ENCODE data around the gene OOSP1.

Gene OOSP1

DNA sequence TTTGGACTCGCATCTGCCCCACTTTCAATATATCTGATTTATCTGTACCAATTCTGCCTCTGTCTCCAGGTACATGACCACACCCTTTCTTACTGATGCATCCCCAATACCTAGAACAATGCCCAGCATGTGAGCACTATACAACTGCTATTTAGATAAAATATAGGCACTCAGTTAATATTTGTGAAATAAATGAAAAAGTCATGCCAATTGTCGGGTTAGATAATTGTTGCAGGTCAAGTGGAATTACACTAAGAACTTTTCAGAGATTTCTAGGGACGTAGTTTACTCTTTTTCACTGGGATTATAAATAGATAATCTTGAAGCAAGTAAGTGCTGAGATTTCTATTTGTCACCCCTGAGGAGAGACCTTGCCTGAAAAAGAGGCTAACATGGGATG lies 46.1 kb downstream of the OOSP1 start:
- no peak for DNase-seq (ENCODE audit: low read depth, low spot score)
- H3K4me3 ChIP-seq (ENCODE audit: low read depth, low read length): no peak overlapping the region
- TF ChIP-seq, protein P1, sequence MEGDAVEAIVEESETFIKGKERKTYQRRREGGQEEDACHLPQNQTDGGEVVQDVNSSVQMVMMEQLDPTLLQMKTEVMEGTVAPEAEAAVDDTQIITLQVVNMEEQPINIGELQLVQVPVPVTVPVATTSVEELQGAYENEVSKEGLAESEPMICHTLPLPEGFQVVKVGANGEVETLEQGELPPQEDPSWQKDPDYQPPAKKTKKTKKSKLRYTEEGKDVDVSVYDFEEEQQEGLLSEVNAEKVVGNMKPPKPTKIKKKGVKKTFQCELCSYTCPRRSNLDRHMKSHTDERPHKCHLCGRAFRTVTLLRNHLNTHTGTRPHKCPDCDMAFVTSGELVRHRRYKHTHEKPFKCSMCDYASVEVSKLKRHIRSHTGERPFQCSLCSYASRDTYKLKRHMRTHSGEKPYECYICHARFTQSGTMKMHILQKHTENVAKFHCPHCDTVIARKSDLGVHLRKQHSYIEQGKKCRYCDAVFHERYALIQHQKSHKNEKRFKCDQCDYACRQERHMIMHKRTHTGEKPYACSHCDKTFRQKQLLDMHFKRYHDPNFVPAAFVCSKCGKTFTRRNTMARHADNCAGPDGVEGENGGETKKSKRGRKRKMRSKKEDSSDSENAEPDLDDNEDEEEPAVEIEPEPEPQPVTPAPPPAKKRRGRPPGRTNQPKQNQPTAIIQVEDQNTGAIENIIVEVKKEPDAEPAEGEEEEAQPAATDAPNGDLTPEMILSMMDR (IDR thresholded peaks at IDR 0.05; ENCODE audit: low read depth, low read length): no peak
- in situ Hi-C loops (cut with HindIII; ENCODE audit: low sequenced_read_pairs): no loop called here

DNA sequence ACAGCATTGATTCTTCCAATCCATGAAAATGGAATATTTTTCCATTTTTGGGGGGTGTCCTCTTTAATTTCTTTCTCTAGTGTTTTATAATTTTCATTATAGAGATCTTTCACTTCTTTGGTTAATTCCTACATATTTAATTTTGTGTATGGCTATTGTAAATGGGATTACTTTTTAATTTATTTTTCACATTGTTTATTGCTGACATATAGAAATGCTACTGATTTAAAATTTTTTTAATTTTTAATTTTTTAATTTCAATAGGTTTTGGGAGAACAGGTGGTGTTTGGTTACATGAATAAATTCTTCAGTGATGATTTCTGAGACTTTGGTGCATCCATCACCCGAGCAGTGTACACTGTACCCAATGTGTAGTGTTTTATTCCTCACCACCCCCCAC lies 52.2 kb downstream of the OOSP1 start:
- TF ChIP-seq, protein P1 (IDR thresholded peaks at IDR 0.05; ENCODE audit: low read depth, low read length): no peak
- in situ Hi-C loops (cut with HindIII; ENCODE audit: low sequenced_read_pairs): no loop called here
- no peak for DNase-seq (ENCODE audit: low read depth, low spot score)
- H3K4me3 ChIP-seq (ENCODE audit: low read depth, low read length): no peak overlapping the region

DNA sequence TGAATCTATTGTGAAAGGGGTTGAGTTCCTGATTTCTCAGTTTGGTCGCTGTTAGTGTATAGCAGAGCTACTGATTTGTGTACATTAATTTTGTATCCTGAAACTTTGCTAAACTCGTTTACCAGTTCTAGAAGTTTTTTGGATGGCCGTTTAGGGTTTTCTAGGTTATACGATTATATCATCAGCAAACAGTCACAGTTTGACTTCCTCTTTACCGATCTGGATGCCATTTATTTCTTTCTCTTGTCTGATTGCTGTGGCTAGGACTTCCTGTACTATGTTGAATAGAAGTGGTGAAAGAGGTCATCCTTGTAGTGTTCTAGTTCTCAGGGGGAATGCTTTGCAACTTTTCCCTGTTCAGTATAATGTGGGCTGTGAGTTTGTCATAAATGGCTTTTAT lies 54.2 kb downstream of the OOSP1 start:
- DNase-seq (ENCODE audit: low read depth, low spot score): no peak
- H3K4me3 ChIP-seq (ENCODE audit: low read depth, low read length): no peak overlapping the region
- in situ Hi-C loops (cut with HindIII; ENCODE audit: low sequenced_read_pairs): no loop called here
- TF ChIP-seq, protein P1 (IDR thresholded peaks at IDR 0.05; ENCODE audit: low read depth, low read length): no peak

DNA sequence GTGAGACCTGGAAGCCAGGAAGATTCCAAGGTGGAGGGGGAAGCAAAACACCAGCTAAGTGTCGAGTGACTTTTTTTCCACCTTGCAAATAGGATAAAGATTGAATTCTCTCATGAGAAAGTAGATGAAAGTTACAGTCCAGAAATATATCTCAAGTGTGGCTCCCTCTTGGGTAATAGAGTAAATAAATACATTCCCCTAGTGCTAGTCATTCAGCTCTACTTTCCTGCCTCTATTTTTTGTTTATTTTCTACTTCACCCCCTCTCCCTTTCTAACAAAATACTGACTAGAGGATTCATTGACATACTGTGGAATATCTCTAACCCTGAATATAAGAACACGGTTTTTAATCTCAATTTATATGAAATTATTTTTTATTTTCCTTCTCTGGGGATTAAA lies 59.6 kb downstream of the OOSP1 start:
- DNase-seq (ENCODE audit: low read depth, low spot score): no peak
- TF ChIP-seq, protein P1 (IDR thresholded peaks at IDR 0.05; ENCODE audit: low read depth, low read length): no peak
- in situ Hi-C loops (cut with HindIII; ENCODE audit: low sequenced_read_pairs): no loop called here
- no peak overlapping the region for H3K4me3 ChIP-seq (ENCODE audit: low read depth, low read length)

DNA sequence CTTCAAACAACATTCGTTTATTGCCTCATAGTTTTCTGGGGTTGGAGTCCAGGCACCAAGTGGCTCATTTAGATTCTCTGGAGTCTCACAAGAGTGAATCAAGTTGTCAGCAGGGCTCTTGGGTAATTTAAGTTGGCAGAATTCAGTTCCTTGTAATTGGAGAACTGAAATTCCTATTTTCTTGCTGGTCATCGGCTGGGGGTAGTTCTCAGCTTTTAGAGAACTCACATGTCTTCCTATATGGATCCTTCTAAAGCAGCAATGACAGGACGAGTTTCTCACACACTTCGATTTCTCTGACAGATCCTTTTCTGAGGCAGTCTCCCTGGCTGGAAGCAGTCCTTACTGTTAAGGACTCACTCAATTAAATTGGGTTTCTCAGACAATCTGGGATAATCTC lies 61.5 kb downstream of the OOSP1 start:
- in situ Hi-C loops (cut with HindIII; ENCODE audit: low sequenced_read_pairs): no loop called here
- no peak for DNase-seq (ENCODE audit: low read depth, low spot score)
- H3K4me3 ChIP-seq (ENCODE audit: low read depth, low read length): no peak overlapping the region

DNA sequence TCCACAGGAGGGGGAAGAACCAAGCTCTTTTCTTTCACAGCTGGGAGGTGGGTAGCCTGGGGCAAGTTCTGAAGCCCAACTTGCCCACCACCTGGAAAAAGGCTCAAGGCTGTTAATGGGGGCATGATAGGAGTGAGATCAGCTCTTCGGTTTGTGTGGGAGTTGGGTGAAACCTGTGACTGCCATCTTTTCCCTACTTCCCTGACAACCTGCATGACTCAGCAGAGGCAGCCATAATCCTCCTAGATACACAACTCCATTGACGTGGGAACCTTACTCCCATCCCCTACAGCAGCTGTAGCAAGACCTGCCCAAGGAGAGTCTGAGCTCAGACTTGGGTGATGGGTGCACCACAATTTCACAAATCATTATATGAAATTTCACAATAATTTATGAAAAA lies 65.5 kb downstream of the OOSP1 start:
- TF ChIP-seq, protein P1 (IDR thresholded peaks at IDR 0.05; ENCODE audit: low read depth, low read length): no peak
- in situ Hi-C loops (cut with HindIII; ENCODE audit: low sequenced_read_pairs): no loop called here
- H3K4me3 ChIP-seq (ENCODE audit: low read depth, low read length): no peak overlapping the region
- DNase-seq (ENCODE audit: low read depth, low spot score): no peak

More for the DNA sequence above, 61.5 kb downstream of the OOSP1 start:
- TF ChIP-seq, protein P1 (IDR thresholded peaks at IDR 0.05; ENCODE audit: low read depth, low read length): no peak

DNA sequence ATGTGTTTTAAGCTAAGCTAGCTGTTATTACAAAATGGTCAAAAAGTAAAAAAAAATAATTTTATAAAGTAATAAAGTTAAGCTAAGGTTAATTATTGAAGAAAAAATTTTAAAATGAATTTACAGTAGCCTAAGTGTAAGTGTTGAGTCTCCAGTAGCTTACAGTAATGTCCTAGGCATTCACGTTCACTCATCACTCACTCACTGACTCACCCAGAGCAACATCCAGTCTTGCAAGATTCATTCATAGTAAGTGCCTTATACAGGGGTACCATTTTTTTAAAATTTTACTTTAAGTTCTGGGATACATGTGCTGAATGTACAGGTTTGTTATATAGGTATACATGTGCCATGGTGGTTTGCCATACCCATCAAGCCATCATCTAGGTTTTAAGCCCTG lies 67.1 kb downstream of the OOSP1 start:
- H3K4me3 ChIP-seq (ENCODE audit: low read depth, low read length): no peak overlapping the region
- no peak for DNase-seq (ENCODE audit: low read depth, low spot score)
- TF ChIP-seq, protein P1 (IDR thresholded peaks at IDR 0.05; ENCODE audit: low read depth, low read length): no peak
- in situ Hi-C loops (cut with HindIII; ENCODE audit: low sequenced_read_pairs): no loop called here

Measured in astrocyte of the spinal cord (primary cell).